WTC11 (cell line): ENCODE results near the gene DDN. TPM values are rescaled to one million over a fixed set of nuclear protein-coding genes. Genes with fewer than 3 reads are reported as not detected.

Source experiments
- ATAC-seq: fragments of 200-7000 bp; cut with Tn5 transposase; 2 replicates; pipeline ENCODE4 v1.10.0; 2021; ENCODE audit warnings: mild to moderate bottlenecking, moderate library complexity
- CTCF ChIA-PET: fragments of 300-600 bp; sonication (Branson Sonifier 250); formaldehyde crosslinking; loops from one replicate; lab custom pipeline; 2021; ENCODE audit warnings: antibody characterized with exemption; lab: Charles Lee
- POLR2A ChIA-PET: fragments of 350-600 bp; sonication (Branson Sonifier 250); formaldehyde crosslinking; loops from one replicate; lab custom pipeline; 2021; ENCODE audit warnings: antibody characterized with exemption; lab: Charles Lee
- DNase-seq: peaks from one replicate; pipeline ENCODE4 v3.0.0; 2021; ENCODE audit warnings: low spot score
- H3K27ac Mint-ChIP-seq: 2 replicates; pipeline ENCODE4 v1.8.0; 2021; ENCODE audit warnings: mixed read lengths
- H3K27me3 Mint-ChIP-seq: 2 replicates; pipeline ENCODE4 v1.8.0; 2021; ENCODE audit warnings: low read depth, mild to moderate bottlenecking, moderate library complexity, mixed read lengths
- H3K36me3 Mint-ChIP-seq: 2 replicates; pipeline ENCODE4 v1.8.0; 2021; ENCODE audit warnings: mixed read lengths
- H3K4me1 Mint-ChIP-seq: 2 replicates; pipeline ENCODE4 v1.8.0; 2022; ENCODE audit warnings: mixed read lengths
- H3K4me3 Mint-ChIP-seq: 2 replicates; pipeline ENCODE4 v1.8.0; 2021; ENCODE audit warnings: mild to moderate bottlenecking, moderate library complexity, mixed read lengths
- H3K9me3 Mint-ChIP-seq: 2 replicates; pipeline ENCODE4 v1.8.0; 2021; ENCODE audit warnings: mixed read lengths
- ESRRA ChIP-seq: sonication (generic); formaldehyde crosslinking; IDR thresholded peaks from 2 replicates; pipeline ENCODE4 v1.8.1; 2022; ENCODE audit warnings: mild to moderate bottlenecking, missing genetic modification reagents, borderline replicate concordance
- ETV6 ChIP-seq: sonication (generic); formaldehyde crosslinking; IDR thresholded peaks from 2 replicates; pipeline ENCODE4 v1.8.1; 2022; ENCODE audit warnings: mild to moderate bottlenecking, missing genetic modification reagents
- FOXJ3 ChIP-seq: sonication (generic); formaldehyde crosslinking; IDR thresholded peaks from 2 replicates; pipeline ENCODE4 v1.9.0; 2021; ENCODE audit warnings: missing genetic modification reagents, mild to moderate bottlenecking, borderline replicate concordance
- FOXP1 ChIP-seq: sonication (generic); formaldehyde crosslinking; IDR thresholded peaks from 2 replicates; pipeline ENCODE4 v1.8.0; 2022; ENCODE audit warnings: missing genetic modification reagents, mild to moderate bottlenecking, moderate library complexity, borderline replicate concordance
- GABPB1 ChIP-seq: sonication (generic); formaldehyde crosslinking; IDR thresholded peaks from 2 replicates; pipeline ENCODE4 v1.8.1; 2023; ENCODE audit warnings: mild to moderate bottlenecking, missing genetic modification reagents
- NFATC4 ChIP-seq: fragments of 250-450 bp; sonication (Bioruptor Pico); IDR thresholded peaks from 2 replicates; pipeline ENCODE4 v1.9.0; 2021; ENCODE audit warnings: mild to moderate bottlenecking
- NFE2L1 ChIP-seq: sonication (generic); formaldehyde crosslinking; IDR thresholded peaks from 2 replicates; pipeline ENCODE4 v1.8.1; 2023; ENCODE audit warnings: missing genetic modification reagents
- NFYB ChIP-seq: sonication (generic); formaldehyde crosslinking; conservative IDR thresholded peaks from 2 replicates; pipeline ENCODE4 v1.8.0; 2022; ENCODE audit warnings: low read depth, missing genetic modification reagents
- NR3C1 ChIP-seq: sonication (generic); formaldehyde crosslinking; conservative IDR thresholded peaks from 2 replicates; pipeline ENCODE4 v1.8.1; 2023; ENCODE audit warnings: low read depth, mild to moderate bottlenecking, missing genetic modification reagents
- SP1 ChIP-seq: sonication (generic); formaldehyde crosslinking; conservative IDR thresholded peaks from 2 replicates; pipeline ENCODE4 v1.8.1; 2022; ENCODE audit warnings: missing genetic modification reagents
- TEAD4 ChIP-seq: sonication (generic); formaldehyde crosslinking; IDR thresholded peaks from 2 replicates; pipeline ENCODE4 v1.8.0; 2022; ENCODE audit warnings: mild to moderate bottlenecking, missing genetic modification reagents
- ZNF219 ChIP-seq: sonication (generic); formaldehyde crosslinking; IDR thresholded peaks from 2 replicates; pipeline ENCODE4 v1.8.0; 2023; ENCODE audit warnings: missing genetic modification reagents, mild to moderate bottlenecking, borderline replicate concordance
- ZNF263 ChIP-seq: sonication (generic); formaldehyde crosslinking; IDR thresholded peaks from 2 replicates; pipeline ENCODE4 v1.8.1; 2022; ENCODE audit warnings: low read depth, mild to moderate bottlenecking, moderate library complexity, missing genetic modification reagents
- ZNF317 ChIP-seq: sonication (generic); formaldehyde crosslinking; IDR thresholded peaks from 2 replicates; pipeline ENCODE4 v1.8.1; 2023; ENCODE audit warnings: low read depth, mild to moderate bottlenecking, moderate library complexity, missing genetic modification reagents, borderline replicate concordance
- total RNA-seq: library from RNA; stranded (reverse); gene quantifications from 3 replicates; pipeline ENCODE4 v1.2.3, GENCODE V29; 2021
- TF ChIP-seq, protein P1 (sequence below): fragments of 250-450 bp; sonication (Bioruptor Pico); IDR thresholded peaks from 2 replicates; pipeline ENCODE4 v1.9.0; 2021; ENCODE audit warnings: mild to moderate bottlenecking, borderline replicate concordance
- TF ChIP-seq, protein P2 (sequence below): sonication (generic); formaldehyde crosslinking; IDR thresholded peaks from 2 replicates; pipeline ENCODE4 v1.8.0; 2023; ENCODE audit warnings: mild to moderate bottlenecking, missing genetic modification reagents
- TF ChIP-seq, protein P3 (sequence below): fragments of 250-450 bp; sonication (Bioruptor Pico); IDR thresholded peaks from 2 replicates; pipeline ENCODE4 v1.8.0; 2021; ENCODE audit warnings: mild to moderate bottlenecking
- TF ChIP-seq, protein P4 (sequence below): fragments of 250-450 bp; sonication (Bioruptor Pico); IDR thresholded peaks from 2 replicates; pipeline ENCODE4 v1.9.0; 2021; ENCODE audit warnings: moderate library complexity, mild to moderate bottlenecking, inconsistent platforms, borderline replicate concordance
- TF ChIP-seq, protein P5 (sequence below): fragments of 200-600 bp; IDR thresholded peaks from 2 replicates; pipeline ENCODE4 v1.8.0; 2022; ENCODE audit warnings: antibody characterized with exemption
- TF ChIP-seq, protein P6 (sequence below): sonication (generic); formaldehyde crosslinking; IDR thresholded peaks from 2 replicates; pipeline ENCODE4 v1.8.1; 2023; ENCODE audit warnings: mild to moderate bottlenecking, moderate library complexity, missing genetic modification reagents

The DDN gene
- total RNA-seq, 1 experiment from 2014 or later, result 0.33 TPM

DNA sequence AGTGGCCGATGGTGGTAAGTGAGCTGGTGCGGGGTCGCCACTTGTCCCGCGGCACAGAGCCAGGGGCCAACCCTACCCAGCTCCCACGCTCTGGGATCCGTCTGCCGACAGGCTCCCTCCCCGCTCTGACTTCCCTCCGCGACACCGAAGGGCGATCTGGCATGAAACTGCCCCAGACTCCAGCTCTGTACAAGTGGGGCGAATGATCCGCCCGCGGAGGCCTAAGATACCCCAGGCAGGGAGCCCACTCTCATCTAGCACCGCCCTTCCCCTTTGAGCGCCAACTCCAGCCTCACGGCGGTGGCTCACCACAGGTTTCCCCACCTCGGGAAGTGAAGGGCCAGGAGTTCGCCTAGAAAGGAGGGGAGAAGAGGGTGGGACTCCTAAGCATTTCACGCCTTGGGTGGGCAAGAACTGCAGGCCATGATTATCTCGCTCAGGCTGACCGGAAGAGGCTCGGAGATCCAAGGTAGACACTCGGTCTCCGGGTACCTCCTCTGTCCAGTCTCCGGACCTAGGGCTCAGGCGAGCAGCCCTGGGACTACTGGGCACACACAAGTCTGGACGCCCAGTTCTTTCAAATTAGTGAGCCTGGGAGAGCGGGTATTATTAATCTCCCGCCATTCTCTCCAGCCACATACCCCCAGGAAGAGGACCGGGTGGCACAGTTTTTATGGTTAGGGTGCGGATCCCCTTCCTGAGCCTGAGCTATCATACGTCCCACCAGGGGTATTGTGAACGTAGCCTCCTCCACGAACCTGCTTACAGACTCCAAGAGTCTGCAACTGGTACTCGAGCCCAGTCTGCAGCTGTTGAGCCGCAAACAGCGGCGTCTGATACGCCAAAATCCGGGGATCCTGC is 20.2 kb downstream of the DDN start:
- peak overlapping the region; percentile 68 for H3K4me3 Mint-ChIP-seq
- POLR2A ChIA-PET, result interaction anchor here (0.6 to 0.8 kb wide), 2 partner anchors 22 to 115 kb away, joined by 3 read pairs; partner anchors contain the start of gene ARF3

DNA sequence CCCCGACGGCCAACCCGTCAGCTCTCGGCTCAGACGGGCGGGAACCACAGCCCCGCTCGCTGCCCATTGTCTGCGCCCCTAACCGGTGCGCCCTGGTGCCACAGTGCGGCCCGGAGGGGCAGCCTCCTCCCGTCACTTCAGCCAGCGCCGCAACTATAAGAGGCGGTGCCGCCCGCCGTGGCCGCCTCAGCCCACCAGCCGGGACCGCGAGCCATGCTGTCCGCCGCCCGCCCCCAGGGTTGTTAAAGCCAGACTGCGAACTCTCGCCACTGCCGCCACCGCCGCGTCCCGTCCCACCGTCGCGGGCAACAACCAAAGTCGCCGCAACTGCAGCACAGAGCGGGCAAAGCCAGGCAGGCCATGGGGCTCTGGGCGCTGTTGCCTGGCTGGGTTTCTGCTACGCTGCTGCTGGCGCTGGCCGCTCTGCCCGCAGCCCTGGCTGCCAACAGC is 20.9 kb downstream of the DDN start, which contains the start of gene WNT1:
TSS of gene WNT1 (plus strand) at position 32 of the 450 bp plus-strand sequence. CDS start at position 361, 329 bp downstream.
- H3K27me3 Mint-ChIP-seq, result peaks cover 100% of the 10 kb centered on the region
- H3K4me3 Mint-ChIP-seq, result peak within 1 kb of the TSS; percentile 68
- H3K4me1 Mint-ChIP-seq, result peaks cover 31% of the 10 kb centered on the region
- POLR2A ChIA-PET, result interaction anchor here (0.6 kb wide), 1 partner anchor 116 kb away, joined by 3 read pairs; no protein-coding TSS in a partner anchor
- CTCF ChIA-PET, result interaction anchor here (0.5 to 10.3 kb wide), 29 partner anchors 9 to 627 kb away, joined by 3 to 237 read pairs (median 3); partner anchors contain the start of genes ARF3, CACNB3, DDN and DDX23
- DNase-seq (peak; percentile 33), ATAC-seq (peak; percentile 12)
- H3K36me3 Mint-ChIP-seq, result no peaks in the 10 kb centered on the region
- no peak within 1 kb of the TSS for H3K27ac Mint-ChIP-seq
- no peaks in the 10 kb centered on the region for H3K9me3 Mint-ChIP-seq
- TF ChIP-seq FOXJ3 (CRISPR knock-in tag) (no peak), ZNF219 (no peak), TEAD4 (CRISPR knock-in tag) (no peak), SP1 (CRISPR knock-in tag) (0 out of 2 replicates have a peak, but pooled peaks have one; percentile 0), ETV6 (CRISPR knock-in tag) (0 out of 2 replicates have a peak, but pooled peaks have one; percentile 5), NR3C1 (CRISPR knock-in tag) (no peak), ESRRA (CRISPR knock-in tag) (no peak), ZNF263 (no peak), GABPB1 (no peak), NFATC4 (CRISPR knock-in tag) (no peak), NFE2L1 (CRISPR knock-in tag) (no peak), NFYB (no peak)
- TF ChIP-seq, protein P1, sequence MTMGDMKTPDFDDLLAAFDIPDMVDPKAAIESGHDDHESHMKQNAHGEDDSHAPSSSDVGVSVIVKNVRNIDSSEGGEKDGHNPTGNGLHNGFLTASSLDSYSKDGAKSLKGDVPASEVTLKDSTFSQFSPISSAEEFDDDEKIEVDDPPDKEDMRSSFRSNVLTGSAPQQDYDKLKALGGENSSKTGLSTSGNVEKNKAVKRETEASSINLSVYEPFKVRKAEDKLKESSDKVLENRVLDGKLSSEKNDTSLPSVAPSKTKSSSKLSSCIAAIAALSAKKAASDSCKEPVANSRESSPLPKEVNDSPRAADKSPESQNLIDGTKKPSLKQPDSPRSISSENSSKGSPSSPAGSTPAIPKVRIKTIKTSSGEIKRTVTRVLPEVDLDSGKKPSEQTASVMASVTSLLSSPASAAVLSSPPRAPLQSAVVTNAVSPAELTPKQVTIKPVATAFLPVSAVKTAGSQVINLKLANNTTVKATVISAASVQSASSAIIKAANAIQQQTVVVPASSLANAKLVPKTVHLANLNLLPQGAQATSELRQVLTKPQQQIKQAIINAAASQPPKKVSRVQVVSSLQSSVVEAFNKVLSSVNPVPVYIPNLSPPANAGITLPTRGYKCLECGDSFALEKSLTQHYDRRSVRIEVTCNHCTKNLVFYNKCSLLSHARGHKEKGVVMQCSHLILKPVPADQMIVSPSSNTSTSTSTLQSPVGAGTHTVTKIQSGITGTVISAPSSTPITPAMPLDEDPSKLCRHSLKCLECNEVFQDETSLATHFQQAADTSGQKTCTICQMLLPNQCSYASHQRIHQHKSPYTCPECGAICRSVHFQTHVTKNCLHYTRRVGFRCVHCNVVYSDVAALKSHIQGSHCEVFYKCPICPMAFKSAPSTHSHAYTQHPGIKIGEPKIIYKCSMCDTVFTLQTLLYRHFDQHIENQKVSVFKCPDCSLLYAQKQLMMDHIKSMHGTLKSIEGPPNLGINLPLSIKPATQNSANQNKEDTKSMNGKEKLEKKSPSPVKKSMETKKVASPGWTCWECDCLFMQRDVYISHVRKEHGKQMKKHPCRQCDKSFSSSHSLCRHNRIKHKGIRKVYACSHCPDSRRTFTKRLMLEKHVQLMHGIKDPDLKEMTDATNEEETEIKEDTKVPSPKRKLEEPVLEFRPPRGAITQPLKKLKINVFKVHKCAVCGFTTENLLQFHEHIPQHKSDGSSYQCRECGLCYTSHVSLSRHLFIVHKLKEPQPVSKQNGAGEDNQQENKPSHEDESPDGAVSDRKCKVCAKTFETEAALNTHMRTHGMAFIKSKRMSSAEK (CRISPR knock-in tag), result no peak
- TF ChIP-seq, protein P2, sequence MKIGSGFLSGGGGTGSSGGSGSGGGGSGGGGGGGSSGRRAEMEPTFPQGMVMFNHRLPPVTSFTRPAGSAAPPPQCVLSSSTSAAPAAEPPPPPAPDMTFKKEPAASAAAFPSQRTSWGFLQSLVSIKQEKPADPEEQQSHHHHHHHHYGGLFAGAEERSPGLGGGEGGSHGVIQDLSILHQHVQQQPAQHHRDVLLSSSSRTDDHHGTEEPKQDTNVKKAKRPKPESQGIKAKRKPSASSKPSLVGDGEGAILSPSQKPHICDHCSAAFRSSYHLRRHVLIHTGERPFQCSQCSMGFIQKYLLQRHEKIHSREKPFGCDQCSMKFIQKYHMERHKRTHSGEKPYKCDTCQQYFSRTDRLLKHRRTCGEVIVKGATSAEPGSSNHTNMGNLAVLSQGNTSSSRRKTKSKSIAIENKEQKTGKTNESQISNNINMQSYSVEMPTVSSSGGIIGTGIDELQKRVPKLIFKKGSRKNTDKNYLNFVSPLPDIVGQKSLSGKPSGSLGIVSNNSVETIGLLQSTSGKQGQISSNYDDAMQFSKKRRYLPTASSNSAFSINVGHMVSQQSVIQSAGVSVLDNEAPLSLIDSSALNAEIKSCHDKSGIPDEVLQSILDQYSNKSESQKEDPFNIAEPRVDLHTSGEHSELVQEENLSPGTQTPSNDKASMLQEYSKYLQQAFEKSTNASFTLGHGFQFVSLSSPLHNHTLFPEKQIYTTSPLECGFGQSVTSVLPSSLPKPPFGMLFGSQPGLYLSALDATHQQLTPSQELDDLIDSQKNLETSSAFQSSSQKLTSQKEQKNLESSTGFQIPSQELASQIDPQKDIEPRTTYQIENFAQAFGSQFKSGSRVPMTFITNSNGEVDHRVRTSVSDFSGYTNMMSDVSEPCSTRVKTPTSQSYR (CRISPR knock-in tag), result no peak
- TF ChIP-seq, protein P3, sequence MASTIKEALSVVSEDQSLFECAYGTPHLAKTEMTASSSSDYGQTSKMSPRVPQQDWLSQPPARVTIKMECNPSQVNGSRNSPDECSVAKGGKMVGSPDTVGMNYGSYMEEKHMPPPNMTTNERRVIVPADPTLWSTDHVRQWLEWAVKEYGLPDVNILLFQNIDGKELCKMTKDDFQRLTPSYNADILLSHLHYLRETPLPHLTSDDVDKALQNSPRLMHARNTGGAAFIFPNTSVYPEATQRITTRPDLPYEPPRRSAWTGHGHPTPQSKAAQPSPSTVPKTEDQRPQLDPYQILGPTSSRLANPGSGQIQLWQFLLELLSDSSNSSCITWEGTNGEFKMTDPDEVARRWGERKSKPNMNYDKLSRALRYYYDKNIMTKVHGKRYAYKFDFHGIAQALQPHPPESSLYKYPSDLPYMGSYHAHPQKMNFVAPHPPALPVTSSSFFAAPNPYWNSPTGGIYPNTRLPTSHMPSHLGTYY, result no peak
- TF ChIP-seq, protein P4, sequence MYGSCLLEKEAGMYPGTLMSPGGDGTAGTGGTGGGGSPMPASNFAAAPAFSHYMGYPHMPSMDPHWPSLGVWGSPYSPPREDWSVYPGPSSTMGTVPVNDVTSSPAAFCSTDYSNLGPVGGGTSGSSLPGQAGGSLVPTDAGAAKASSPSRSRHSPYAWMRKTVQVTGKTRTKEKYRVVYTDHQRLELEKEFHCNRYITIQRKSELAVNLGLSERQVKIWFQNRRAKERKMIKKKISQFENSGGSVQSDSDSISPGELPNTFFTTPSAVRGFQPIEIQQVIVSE (CRISPR knock-in tag), result no peak
- TF ChIP-seq, protein P5, sequence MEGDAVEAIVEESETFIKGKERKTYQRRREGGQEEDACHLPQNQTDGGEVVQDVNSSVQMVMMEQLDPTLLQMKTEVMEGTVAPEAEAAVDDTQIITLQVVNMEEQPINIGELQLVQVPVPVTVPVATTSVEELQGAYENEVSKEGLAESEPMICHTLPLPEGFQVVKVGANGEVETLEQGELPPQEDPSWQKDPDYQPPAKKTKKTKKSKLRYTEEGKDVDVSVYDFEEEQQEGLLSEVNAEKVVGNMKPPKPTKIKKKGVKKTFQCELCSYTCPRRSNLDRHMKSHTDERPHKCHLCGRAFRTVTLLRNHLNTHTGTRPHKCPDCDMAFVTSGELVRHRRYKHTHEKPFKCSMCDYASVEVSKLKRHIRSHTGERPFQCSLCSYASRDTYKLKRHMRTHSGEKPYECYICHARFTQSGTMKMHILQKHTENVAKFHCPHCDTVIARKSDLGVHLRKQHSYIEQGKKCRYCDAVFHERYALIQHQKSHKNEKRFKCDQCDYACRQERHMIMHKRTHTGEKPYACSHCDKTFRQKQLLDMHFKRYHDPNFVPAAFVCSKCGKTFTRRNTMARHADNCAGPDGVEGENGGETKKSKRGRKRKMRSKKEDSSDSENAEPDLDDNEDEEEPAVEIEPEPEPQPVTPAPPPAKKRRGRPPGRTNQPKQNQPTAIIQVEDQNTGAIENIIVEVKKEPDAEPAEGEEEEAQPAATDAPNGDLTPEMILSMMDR, result peak; percentile 13; the same call in 1 of the 2 replicates

More for the DNA sequence above, 20.2 kb downstream of the DDN start:
- DNase-seq (no peak), ATAC-seq (no peak)
- Mint-ChIP-seq H3K9me3 (no peaks in the 10 kb centered on the region), H3K27me3 (peaks cover 100% of the 10 kb centered on the region), H3K4me1 (peaks cover 31% of the 10 kb centered on the region), H3K36me3 (no peaks in the 10 kb centered on the region), H3K27ac (no peak overlapping the region)
- CTCF ChIA-PET, result interaction anchor here (0.5 to 10.3 kb wide), 31 partner anchors 9 to 626 kb away, joined by 3 to 237 read pairs (median 5); partner anchors contain the start of genes ARF3, CACNB3, DDN and DDX23
- TF ChIP-seq ZNF317 (CRISPR knock-in tag) (no peak), FOXP1 (CRISPR knock-in tag) (peak; percentile 20; the same call in 1 of the 2 replicates)
- TF ChIP-seq, protein P6, sequence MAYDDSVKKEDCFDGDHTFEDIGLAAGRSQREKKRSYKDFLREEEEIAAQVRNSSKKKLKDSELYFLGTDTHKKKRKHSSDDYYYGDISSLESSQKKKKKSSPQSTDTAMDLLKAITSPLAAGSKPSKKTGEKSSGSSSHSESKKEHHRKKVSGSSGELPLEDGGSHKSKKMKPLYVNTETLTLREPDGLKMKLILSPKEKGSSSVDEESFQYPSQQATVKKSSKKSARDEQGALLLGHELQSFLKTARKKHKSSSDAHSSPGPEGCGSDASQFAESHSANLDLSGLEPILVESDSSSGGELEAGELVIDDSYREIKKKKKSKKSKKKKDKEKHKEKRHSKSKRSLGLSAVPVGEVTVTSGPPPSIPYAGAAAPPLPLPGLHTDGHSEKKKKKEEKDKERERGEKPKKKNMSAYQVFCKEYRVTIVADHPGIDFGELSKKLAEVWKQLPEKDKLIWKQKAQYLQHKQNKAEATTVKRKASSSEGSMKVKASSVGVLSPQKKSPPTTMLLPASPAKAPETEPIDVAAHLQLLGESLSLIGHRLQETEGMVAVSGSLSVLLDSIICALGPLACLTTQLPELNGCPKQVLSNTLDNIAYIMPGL (CRISPR knock-in tag), result 0 out of 2 replicates have a peak, but pooled peaks have one; percentile 19
